Motor neuron (in vitro differentiated cells): ENCODE data around the gene RGS10. TPM values are rescaled to one million over a fixed set of nuclear protein-coding genes. Genes with fewer than 3 reads are reported as not detected.

Experiments
- ATAC-seq, 8 experiments: fragments of 200-7000 bp; cut with Tn5 transposase; replicated peaks in 6 of 8; 2 replicates each; pipeline ENCODE4 v1.8.0; 2021; ENCODE audit warnings: mild to moderate bottlenecking in 8 of 8, moderate library complexity in 8 of 8
- H3K27ac ChIP-seq, 2 donors: fragments of 250-450 bp; sonication (Bioruptor Pico); 2 replicates each; pipeline ENCODE4 v1.9.0; 2021; ENCODE audit warnings: antibody characterized with exemption in 2 of 2, mild to moderate bottlenecking in 2 of 2, moderate library complexity in 1 of 2
- H3K4me1 ChIP-seq, 2 donors: fragments of 250-450 bp; sonication (Bioruptor Pico); replicated peaks in 1 of 2; 2 replicates each; pipeline ENCODE4 v1.6.1; 2021; ENCODE audit warnings: antibody characterized with exemption in 2 of 2, mild to moderate bottlenecking in 2 of 2, moderate library complexity in 1 of 2
- H3K4me3 ChIP-seq, 5 donors: fragments of 250-450 bp; sonication (Bioruptor Pico); 2 replicates each; pipeline ENCODE4 v1.9.0; 2021; ENCODE audit warnings: antibody characterized with exemption in 5 of 5, mild to moderate bottlenecking in 5 of 5, moderate library complexity in 4 of 5
- WGBS, 10 experiments: fragments of 450-650 bp; shearing (Covaris generic); methylation state at CpG; one replicate each; pipeline ENCODE4 v1.0.0; 2022; 5-methylcytosine and 5-hydroxymethylcytosine counted together
- in situ Hi-C, 9 experiments: fragments of 400-800 bp; cut with MboI; loops; one replicate each; pipeline ENCODE4 v1.15.0; 2021; ENCODE audit warnings: low sequenced_read_pairs in 9 of 9, low pct_unique_long_range_greater_than_20kb in 2 of 9; ENCODE audit not compliant: unreplicated experiment in 9 of 9
- total RNA-seq, 8 experiments: library from RNA; unstranded; fragments of 300-600 nt; gene quantifications; 2 replicates each; pipeline versions ENCODE4 v1.2.3 to v1.2.4, GENCODE V29; 2022

The RGS10 gene
- total RNA-seq, 8 experiments from 2014 or later = 0.38 to 16.2 (median 5.4) TPM

- in situ Hi-C loops = no loop called here
- no peak for ATAC-seq
- WGBS, 10 experiments = 60 to 100% (median 80%) methylated on average over 1 to 3 of the region's 5 CpGs; no CpG with 5 or more reads in 3 of the 10 experiments
- Histone ChIP-seq H3K27ac (no peak overlapping the region), H3K4me3 (no peak overlapping the region), H3K4me1 (no peaks in the 10 kb centered on the region)
Observed at GRCh38 chr10:119507115-119507514, 35.4 kb downstream of the RGS10 start.

GRCh38 chr10:119505588-119506315, 36.8 kb downstream of the RGS10 start:
- WGBS, 10 experiments = 73 to 100% (median 87%) methylated on average over 2 to 17 of the region's 21 CpGs; no CpG with 5 or more reads in 2 of the 10 experiments
- no peak overlapping the region for H3K4me3 ChIP-seq
- in situ Hi-C loops = no loop called here
- no peaks in the 10 kb centered on the region for H3K4me1 ChIP-seq
- no peak for ATAC-seq
- no peak overlapping the region for H3K27ac ChIP-seq

GRCh38 chr10:119505131-119505551, 37.4 kb downstream of the RGS10 start:
- Histone ChIP-seq H3K27ac (no peak overlapping the region), H3K4me1 (no peaks in the 10 kb centered on the region), H3K4me3 (no peak overlapping the region)
- ATAC-seq = no peak
- in situ Hi-C loops = no loop called here
- 80 to 100% (median 93%) methylated on average over 1 to 7 of the region's 12 CpGs; no CpG with 5 or more reads in 3 of the 10 experiments for WGBS, 10 experiments

GRCh38 chr10:119504651-119505050, 37.9 kb downstream of the RGS10 start:
- in situ Hi-C loops = no loop called here
- H3K4me1 ChIP-seq = no peaks in the 10 kb centered on the region
- 80 to 100% (median 96%) methylated on average over 1 to 6 of the region's 10 CpGs; no CpG with 5 or more reads in 4 of the 10 experiments for WGBS, 10 experiments
- H3K27ac ChIP-seq = no peak overlapping the region
- no peak overlapping the region for H3K4me3 ChIP-seq
- no peak for ATAC-seq

- in situ Hi-C loops = no loop called here
- Histone ChIP-seq H3K4me1 (peaks cover 0 to 5% of the 10 kb centered on the region in 2 donors), H3K27ac (no peak overlapping the region), H3K4me3 (no peak overlapping the region)
- WGBS, 10 experiments = 0 to 100% (median 64%) methylated on average over 1 to 5 of the region's 5 CpGs; no CpG with 5 or more reads in 4 of the 10 experiments
- no peak for ATAC-seq
Observed at GRCh38 chr10:119503821-119504220, 38.7 kb downstream of the RGS10 start.

GRCh38 chr10:119502618-119503155, 39.8 kb downstream of the RGS10 start:
- Histone ChIP-seq H3K4me1 (peaks cover 0 to 6% of the 10 kb centered on the region in 2 donors), H3K4me3 (no peak overlapping the region), H3K27ac (no peak overlapping the region)
- in situ Hi-C loops = no loop called here
- WGBS, 10 experiments = 47 to 94% (median 87%) methylated on average over 2 to 7 of the region's 19 CpGs; no CpG with 5 or more reads in 5 of the 10 experiments
- no peak for ATAC-seq

GRCh38 chr10:119502209-119502608, 40.3 kb downstream of the RGS10 start:
- in situ Hi-C loops = no loop called here
- no peak for ATAC-seq

GRCh38 chr10:119501690-119502089, 40.8 kb downstream of the RGS10 start:
- Histone ChIP-seq H3K27ac (no peak overlapping the region), H3K4me1 (peaks cover 0 to 6% of the 10 kb centered on the region in 2 donors), H3K4me3 (no peak overlapping the region)
- WGBS, 10 experiments = 75 to 100% (median 92%) methylated on average over 1 to 2 of the region's 2 CpGs; no CpG with 5 or more reads in 3 of the 10 experiments
- in situ Hi-C loops = no loop called here
- ATAC-seq = no peak

More at GRCh38 chr10:119502209-119502608, 40.3 kb downstream of the RGS10 start:
- Histone ChIP-seq H3K4me1 (peaks cover 0 to 6% of the 10 kb centered on the region in 2 donors), H3K27ac (no peak overlapping the region), H3K4me3 (no peak overlapping the region)
- 66 to 100% (median 72%) methylated on average over 3 to 5 of the region's 12 CpGs; no CpG with 5 or more reads in 4 of the 10 experiments for WGBS, 10 experiments

GRCh38 chr10:119500821-119501220, 41.7 kb downstream of the RGS10 start:
- H3K27ac ChIP-seq = no peak overlapping the region
- 80 to 100% (median 100%) methylated on average over 1 to 4 of the region's 6 CpGs; no CpG with 5 or more reads in 6 of the 10 experiments for WGBS, 10 experiments
- no peak overlapping the region for H3K4me3 ChIP-seq
- ATAC-seq = no peak
- in situ Hi-C loops = no loop called here
- H3K4me1 ChIP-seq = peaks cover 0 to 6% of the 10 kb centered on the region in 2 donors

GRCh38 chr10:119500123-119500795, 42.3 kb downstream of the RGS10 start:
- no peak overlapping the region for H3K4me3 ChIP-seq
- WGBS, 10 experiments = 17 to 100% (median 78%) methylated on average over 1 to 7 of the region's 8 CpGs; no CpG with 5 or more reads in 1 of the 10 experiments
- in situ Hi-C loops = no loop called here
- peaks cover 0 to 7% of the 10 kb centered on the region in 2 donors for H3K4me1 ChIP-seq
- ATAC-seq = no peak
- H3K27ac ChIP-seq = no peak overlapping the region

- ATAC-seq = no peak
Observed at GRCh38 chr10:119499677-119500002, 42.9 kb downstream of the RGS10 start.

GRCh38 chr10:119498889-119499676, 43.4 kb downstream of the RGS10 start:
- Histone ChIP-seq H3K27ac (no peak overlapping the region), H3K4me3 (no peak overlapping the region), H3K4me1 (peaks cover 0 to 13% of the 10 kb centered on the region in 2 donors)
- 29 to 97% (median 82%) methylated on average over 1 to 9 of the region's 11 CpGs; no CpG with 5 or more reads in 2 of the 10 experiments for WGBS, 10 experiments
- in situ Hi-C loops = no loop called here
- ATAC-seq = no peak

More at GRCh38 chr10:119499677-119500002, 42.9 kb downstream of the RGS10 start:
- 63 to 93% (median 90%) methylated on average over 3 to 5 of the region's 5 CpGs; no CpG with 5 or more reads in 2 of the 10 experiments for WGBS, 10 experiments
- in situ Hi-C loops = no loop called here
- Histone ChIP-seq H3K27ac (no peak overlapping the region), H3K4me1 (peaks cover 0 to 13% of the 10 kb centered on the region in 2 donors), H3K4me3 (no peak overlapping the region)
